ENCODE results near the gene BAD. TPM values are rescaled to one million over a fixed set of nuclear protein-coding genes. Genes with fewer than 3 reads are reported as not detected.

BAD gene
- total RNA-seq, 2 donors from 2014 or later = 51.1 to 85.9 TPM

- DNase-seq (peak in 1 of 4 donors; percentile 74), ATAC-seq (no peak)
- H3K4me3 ChIP-seq = no peak overlapping the region
- TF ChIP-seq CTCF (IDR thresholded peaks at IDR 0.05) (no peak), POLR2A (IDR thresholded peaks at IDR 0.05) (no peak)
- H3K27me3 ChIP-seq = no peaks in the 10 kb centered on the region
- H3K36me3 ChIP-seq (replicated peaks in 1 of 2; ENCODE audit: insufficient read depth in 1 of 2, low read depth in 2 of 2) = no peaks in the 10 kb centered on the region
- peak overlapping the region; percentile 98 to 100 (median 100) for H3K27ac ChIP-seq
- H3K9me3 ChIP-seq = no peaks in the 10 kb centered on the region
- intact Hi-C loops (cut with DNase I) = no loop called here
- H3K4me1 ChIP-seq = peaks cover 80% of the 10 kb centered on the region
- 67 to 85% methylated on average over 8 to 11 of the region's 11 CpGs for WGBS, 2 donors
Measured at GRCh38 chr11:64239662-64240434, 44.6 kb downstream of the BAD start.

- H3K27me3 ChIP-seq = no peaks in the 10 kb centered on the region
- no peaks in the 10 kb centered on the region for H3K36me3 ChIP-seq (replicated peaks in 1 of 2; ENCODE audit: insufficient read depth in 1 of 2, low read depth in 2 of 2)
- no peak overlapping the region for H3K4me3 ChIP-seq
- no peak for TF ChIP-seq CTCF (IDR thresholded peaks at IDR 0.05)
- TF ChIP-seq POLR2A (IDR thresholded peaks at IDR 0.05) = peak in 1 of 3 donors; percentile 24
- 59 to 68% methylated on average over 5 of the region's 5 CpGs for WGBS, 2 donors
- intact Hi-C loops (cut with DNase I) = no loop called here
- H3K9me3 ChIP-seq = no peaks in the 10 kb centered on the region
- H3K4me1 ChIP-seq = peaks cover 74% of the 10 kb centered on the region
- peak in 1 of 4 donors; percentile 44 for DNase-seq
- peak overlapping the region; percentile 84 to 100 (median 98) for H3K27ac ChIP-seq
- no peak for ATAC-seq
Measured at GRCh38 chr11:64238999-64239398, 45.5 kb downstream of the BAD start.

- intact Hi-C loops (cut with DNase I) = no loop called here
- DNase-seq = peak in 1 of 4 donors; percentile 59
- Histone ChIP-seq H3K4me1 (peaks cover 74% of the 10 kb centered on the region), H3K27ac (peak overlapping the region; percentile 84 to 100 (median 98)), H3K36me3 (replicated peaks in 1 of 2; ENCODE audit: insufficient read depth in 1 of 2, low read depth in 2 of 2) (no peaks in the 10 kb centered on the region), H3K9me3 (no peaks in the 10 kb centered on the region), H3K4me3 (no peak overlapping the region), H3K27me3 (no peaks in the 10 kb centered on the region)
- WGBS, 2 donors = 53 to 57% methylated on average over 6 to 8 of the region's 9 CpGs
- ATAC-seq = no peak
- TF ChIP-seq CTCF (IDR thresholded peaks at IDR 0.05) = no peak
- no peak for TF ChIP-seq POLR2A (IDR thresholded peaks at IDR 0.05)
Measured at GRCh38 chr11:64238076-64238475, 46.4 kb downstream of the BAD start.

GRCh38 chr11:64237484-64237951 is 46.9 kb downstream of the BAD start:
- WGBS, 2 donors = 10 to 14% methylated on average over 7 to 12 of the region's 12 CpGs
- ATAC-seq (peak; percentile 51), DNase-seq (peak; percentile 97 to 98 (median 98))
- Histone ChIP-seq H3K4me3 (no peak overlapping the region), H3K9me3 (no peaks in the 10 kb centered on the region), H3K27ac (peak overlapping the region; percentile 84 to 100 (median 98)), H3K36me3 (replicated peaks in 1 of 2; ENCODE audit: insufficient read depth in 1 of 2, low read depth in 2 of 2) (no peaks in the 10 kb centered on the region), H3K27me3 (no peaks in the 10 kb centered on the region), H3K4me1 (peaks cover 70% of the 10 kb centered on the region)
- TF ChIP-seq CTCF (IDR thresholded peaks at IDR 0.05) (peak in 4 of 7 experiments; percentile 29 to 54 (median 44)), POLR2A (IDR thresholded peaks at IDR 0.05) (peak in 2 of 3 donors; percentile 58 to 61)
- intact Hi-C loops (cut with DNase I) = no loop called here

Data from body of pancreas (tissue), 4 donors.